ENCODE measurements around the gene CDKL1.

DNA sequence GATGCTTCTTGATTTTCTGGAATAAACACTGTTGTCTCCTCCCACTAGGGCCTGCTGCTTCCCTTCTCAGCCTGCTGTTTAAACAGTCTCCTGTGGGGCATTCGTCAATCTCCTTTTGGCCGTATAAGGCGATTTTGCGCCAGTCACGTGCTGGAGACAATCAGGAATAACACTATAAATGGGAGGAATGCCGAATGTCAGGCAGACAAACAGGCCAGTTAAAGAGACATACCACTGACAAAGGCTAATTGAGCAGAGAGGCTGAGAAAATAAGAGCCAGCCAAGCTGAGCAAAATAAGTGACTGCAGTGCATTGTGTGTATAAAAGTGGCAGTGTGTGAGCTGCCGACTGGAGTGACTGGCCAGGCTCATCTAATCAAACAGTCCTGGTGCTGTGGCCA is 61.3 kb downstream of the CDKL1 start:
- TF ChIP-seq, protein P1, sequence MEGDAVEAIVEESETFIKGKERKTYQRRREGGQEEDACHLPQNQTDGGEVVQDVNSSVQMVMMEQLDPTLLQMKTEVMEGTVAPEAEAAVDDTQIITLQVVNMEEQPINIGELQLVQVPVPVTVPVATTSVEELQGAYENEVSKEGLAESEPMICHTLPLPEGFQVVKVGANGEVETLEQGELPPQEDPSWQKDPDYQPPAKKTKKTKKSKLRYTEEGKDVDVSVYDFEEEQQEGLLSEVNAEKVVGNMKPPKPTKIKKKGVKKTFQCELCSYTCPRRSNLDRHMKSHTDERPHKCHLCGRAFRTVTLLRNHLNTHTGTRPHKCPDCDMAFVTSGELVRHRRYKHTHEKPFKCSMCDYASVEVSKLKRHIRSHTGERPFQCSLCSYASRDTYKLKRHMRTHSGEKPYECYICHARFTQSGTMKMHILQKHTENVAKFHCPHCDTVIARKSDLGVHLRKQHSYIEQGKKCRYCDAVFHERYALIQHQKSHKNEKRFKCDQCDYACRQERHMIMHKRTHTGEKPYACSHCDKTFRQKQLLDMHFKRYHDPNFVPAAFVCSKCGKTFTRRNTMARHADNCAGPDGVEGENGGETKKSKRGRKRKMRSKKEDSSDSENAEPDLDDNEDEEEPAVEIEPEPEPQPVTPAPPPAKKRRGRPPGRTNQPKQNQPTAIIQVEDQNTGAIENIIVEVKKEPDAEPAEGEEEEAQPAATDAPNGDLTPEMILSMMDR (IDR thresholded peaks at IDR 0.05), result no peak
- no peak for TF ChIP-seq EZH2phosphoT487 (IDR thresholded peaks at IDR 0.05)
- no peak for TF ChIP-seq EZH2 (IDR thresholded peaks at IDR 0.05)
